H1 (cell line): ENCODE results near the gene FTCDNL1. TPM values are rescaled to one million over a fixed set of nuclear protein-coding genes. Genes with fewer than 3 reads are reported as not detected.

ENCODE experiments used
- CTCF ChIA-PET: fragments of 300-600 bp; sonication (Branson Sonifier 250); formaldehyde crosslinking; loops from one replicate; lab custom pipeline; 2021; ENCODE audit not compliant: partially characterized antibody; lab: Charles Lee
- POLR2A ChIA-PET: fragments of 300-600 bp; sonication (Branson Sonifier 250); formaldehyde crosslinking; loops from one replicate; lab custom pipeline; 2021; ENCODE audit warnings: inconsistent platforms; ENCODE audit not compliant: partially characterized antibody; lab: Charles Lee
- DNase-seq, 2 experiments: peaks; one replicate each; pipeline versions ENCODE4 v3.0.0 to v3.0.0-alpha.2; 2010 to 2022; ENCODE audit warnings: low spot score in 2 of 2, low read depth in 1 of 2, mixed read lengths in 1 of 2
- FAIRE-seq: peaks from 2 replicates; lab custom pipeline; 2011; peaks lifted over from hg19 to GRCh38; lab: Jason Lieb, UNC
- H2AFZ ChIP-seq: 2 replicates; pipeline ENCODE4 v1.8.1; 2012; ENCODE audit warnings: low read length, inconsistent platforms
- H2AK5ac ChIP-seq: 2 replicates; pipeline ENCODE4 v1.6.1; 2013; ENCODE audit warnings: low read depth, low read length
- H2BK120ac ChIP-seq: replicated peaks from 2 replicates; pipeline ENCODE3; 2013; ENCODE audit warnings: low read depth, low read length, inconsistent platforms
- H2BK12ac ChIP-seq: 2 replicates; pipeline ENCODE4 v1.6.1; 2013; ENCODE audit warnings: low read depth, low read length
- H2BK15ac ChIP-seq: 2 replicates; pipeline ENCODE4 v1.6.1; 2013; ENCODE audit warnings: low read length
- H2BK20ac ChIP-seq: 2 replicates; pipeline ENCODE4 v1.6.1; 2013; ENCODE audit warnings: low read length
- H2BK5ac ChIP-seq: 2 replicates; pipeline ENCODE4 v1.6.1; 2013; ENCODE audit warnings: low read depth, low read length
- H3K14ac ChIP-seq: 2 replicates; pipeline ENCODE4 v1.6.1; 2013; ENCODE audit warnings: inconsistent platforms; ENCODE audit not compliant: insufficient read length
- H3K18ac ChIP-seq: 2 replicates; pipeline ENCODE4 v1.6.1; 2013; ENCODE audit warnings: low read length; ENCODE audit errors: extremely low read depth
- H3K23ac ChIP-seq: 2 replicates; pipeline ENCODE4 v1.6.1; 2013; ENCODE audit warnings: inconsistent platforms; ENCODE audit not compliant: insufficient read length
- H3K23me2 ChIP-seq: 2 replicates; pipeline ENCODE4 v1.6.1; 2013; ENCODE audit warnings: low read depth, low read length
- H3K27ac ChIP-seq: 2 replicates; pipeline ENCODE4 v1.6.1; 2011; ENCODE audit warnings: low read depth, low read length, inconsistent platforms
- H3K27me3 ChIP-seq, 4 experiments: replicated peaks in 1 of 4; 1 replicate in 1 of 4; 2 replicates in 3 of 4; pipeline versions ENCODE4 v1.6.1 to v1.8.1; 2011 to 2013; ENCODE audit warnings: low read length in 3 of 4, mild to moderate bottlenecking in 3 of 4, inconsistent platforms in 2 of 4, mixed read lengths in 2 of 4, moderate library complexity in 1 of 4; ENCODE audit not compliant: control insufficient read depth in 3 of 4, insufficient read depth in 3 of 4; ENCODE audit errors: extremely low read depth in 1 of 4
- H3K36me3 ChIP-seq, 4 experiments: 2 replicates each; pipeline versions ENCODE4 v1.6.1 to v1.8.1; 2011 to 2013; ENCODE audit warnings: mild to moderate bottlenecking in 4 of 4, low read length in 3 of 4, moderate library complexity in 2 of 4, control low read depth in 1 of 4, inconsistent platforms in 1 of 4; ENCODE audit not compliant: insufficient read depth in 4 of 4, control insufficient read depth in 2 of 4
- H3K4ac ChIP-seq: replicated peaks from 2 replicates; pipeline ENCODE3; 2013; ENCODE audit warnings: low read length, low read depth, mixed read lengths, inconsistent platforms; ENCODE audit not compliant: insufficient read length
- H3K4me1 ChIP-seq, 4 experiments: replicated peaks in 1 of 4; 1 replicate in 1 of 4; 2 replicates in 3 of 4; pipeline versions ENCODE4 v1.6.1 to v1.8.1; 2011 to 2013; ENCODE audit warnings: low read length in 3 of 4, inconsistent platforms in 2 of 4, mixed read lengths in 1 of 4; ENCODE audit not compliant: insufficient read depth in 4 of 4, control insufficient read depth in 3 of 4
- H3K4me2 ChIP-seq, 2 experiments: 2 replicates each; pipeline versions ENCODE4 v1.6.1 to v1.8.1; 2011 to 2013; ENCODE audit warnings: low read depth in 2 of 2, low read length in 2 of 2, control low read depth in 1 of 2, inconsistent platforms in 1 of 2, mild to moderate bottlenecking in 1 of 2; ENCODE audit not compliant: insufficient read depth in 1 of 2
- H3K4me3 ChIP-seq, 4 experiments: fragments of 200-600, 300-600 bp in 1 of 4; sonication (generic), shearing (Covaris generic), sonication (Bioruptor Twin) in 1 of 4; 2 replicates each; pipeline versions ENCODE4 v1.5.1 to v1.8.1; 2011 to 2016; ENCODE audit warnings: low read length in 4 of 4, low read depth in 3 of 4, control low read depth in 2 of 4, inconsistent platforms in 2 of 4, mild to moderate bottlenecking in 2 of 4, mixed read lengths in 1 of 4, moderate library complexity in 1 of 4; ENCODE audit not compliant: insufficient read depth in 2 of 4; ENCODE audit errors: extremely low read depth in 1 of 4
- H3K56ac ChIP-seq: replicated peaks from 2 replicates; pipeline ENCODE3; 2013; ENCODE audit warnings: low read depth, mild to moderate bottlenecking, mixed read lengths, low read length, inconsistent platforms; ENCODE audit not compliant: insufficient read length
- H3K79me1 ChIP-seq: 2 replicates; pipeline ENCODE4 v1.6.1; 2013; ENCODE audit warnings: low read depth, low read length, control low read depth
- H3K79me2 ChIP-seq, 2 experiments: 2 replicates each; pipeline versions ENCODE4 v1.6.1 to v1.8.1; 2012 to 2013; ENCODE audit warnings: low read length in 2 of 2, mild to moderate bottlenecking in 2 of 2, inconsistent platforms in 1 of 2; ENCODE audit not compliant: insufficient read depth in 2 of 2, control insufficient read depth in 1 of 2
- H3K9ac ChIP-seq, 4 experiments: replicated peaks in 1 of 4; 1 replicate in 1 of 4; 2 replicates in 3 of 4; pipeline versions ENCODE4 v1.6.1 to v1.8.1; 2011 to 2013; ENCODE audit warnings: low read depth in 3 of 4, low read length in 3 of 4, control low read depth in 2 of 4, mild to moderate bottlenecking in 2 of 4, moderate library complexity in 2 of 4, inconsistent platforms in 1 of 4; ENCODE audit errors: extremely low read depth in 1 of 4
- H3K9me3 ChIP-seq, 2 experiments: 2 replicates each; pipeline versions ENCODE4 v1.6.1 to v1.8.1; 2012 to 2013; ENCODE audit warnings: mild to moderate bottlenecking in 2 of 2, moderate library complexity in 2 of 2, control low read depth in 1 of 2, inconsistent platforms in 1 of 2, low read depth in 1 of 2, low read length in 1 of 2, mixed read lengths in 1 of 2; ENCODE audit not compliant: insufficient read depth in 2 of 2
- H4K20me1 ChIP-seq, 2 experiments: replicated peaks in 1 of 2; 2 replicates each; pipeline versions ENCODE3 to v1.8.1; 2011 to 2013; ENCODE audit warnings: inconsistent platforms in 2 of 2, low read length in 2 of 2, mild to moderate bottlenecking in 1 of 2; ENCODE audit not compliant: insufficient read depth in 2 of 2, control insufficient read depth in 1 of 2
- H4K5ac ChIP-seq: 2 replicates; pipeline ENCODE4 v1.6.1; 2013; ENCODE audit warnings: low read length, low read depth, mixed read lengths, inconsistent platforms; ENCODE audit not compliant: insufficient read length
- H4K8ac ChIP-seq: 2 replicates; pipeline ENCODE4 v1.8.0; 2013; ENCODE audit warnings: mild to moderate bottlenecking, moderate library complexity, low read length, inconsistent platforms; ENCODE audit not compliant: insufficient read depth; ENCODE audit errors: extremely low read depth
- H4K91ac ChIP-seq: replicated peaks from 2 replicates; pipeline ENCODE3; 2013; ENCODE audit warnings: low read length, mixed read lengths, inconsistent platforms; ENCODE audit not compliant: insufficient read length
- BACH1 ChIP-seq: IDR thresholded peaks from 2 replicates; pipeline ENCODE4 v1.6.1; 2012; ENCODE audit warnings: low read length, improper control_type of control experiment
- WGBS, 2 experiments: shearing (Covaris generic) in 1 of 2; methylation state at CpG; one replicate each; pipeline versions ENCODE4 v1.1.6 to v1.1.7; 2013 to 2015; ENCODE audit warnings: low lambda C conversion rate in 2 of 2, mixed read lengths in 2 of 2, inconsistent platforms in 1 of 2, low coverage in 1 of 2, missing lambda C conversion rate in 1 of 2; ENCODE audit not compliant: insufficient replicate concordance in 2 of 2, insufficient coverage in 1 of 2, insufficient read length in 1 of 2; ENCODE audit errors: extremely low coverage in 1 of 2, missing lambda C conversion rate in 1 of 2; 5-methylcytosine and 5-hydroxymethylcytosine counted together
- polyA plus RNA-seq, 7 experiments: library from polyadenylated mRNA; depleted of rRNA in 3 of 7; stranded (reverse) in 5 of 7; unstranded in 2 of 7; fragments of >200 nt in 5 of 7; fragments of 200-250 nt in 2 of 7; gene quantifications; 1 replicate in 5 of 7; 2 replicates in 1 of 7; 4 replicates in 1 of 7; pipeline versions ENCODE4 v1.2.1 to v1.2.3, GENCODE V29; 2011 to 2013; ENCODE audit warnings: missing spikeins in 2 of 7, mixed read lengths in 2 of 7
- total RNA-seq: library from RNA; stranded (reverse); fragmentation: NEBNext Ultra II Directional; extraction: Animal tissue kit (Norgen Biotek cat#: 25700); gene quantifications from 2 replicates; pipeline ENCODE4 v1.2.1, GENCODE V29; 2021

The FTCDNL1 gene
- total and polyA plus RNA-seq, 2 of the 8 experiments (the other 6 are each of a cell fraction or from before 2014, with no cell fraction given): 0.41 to 0.97 TPM

DNA sequence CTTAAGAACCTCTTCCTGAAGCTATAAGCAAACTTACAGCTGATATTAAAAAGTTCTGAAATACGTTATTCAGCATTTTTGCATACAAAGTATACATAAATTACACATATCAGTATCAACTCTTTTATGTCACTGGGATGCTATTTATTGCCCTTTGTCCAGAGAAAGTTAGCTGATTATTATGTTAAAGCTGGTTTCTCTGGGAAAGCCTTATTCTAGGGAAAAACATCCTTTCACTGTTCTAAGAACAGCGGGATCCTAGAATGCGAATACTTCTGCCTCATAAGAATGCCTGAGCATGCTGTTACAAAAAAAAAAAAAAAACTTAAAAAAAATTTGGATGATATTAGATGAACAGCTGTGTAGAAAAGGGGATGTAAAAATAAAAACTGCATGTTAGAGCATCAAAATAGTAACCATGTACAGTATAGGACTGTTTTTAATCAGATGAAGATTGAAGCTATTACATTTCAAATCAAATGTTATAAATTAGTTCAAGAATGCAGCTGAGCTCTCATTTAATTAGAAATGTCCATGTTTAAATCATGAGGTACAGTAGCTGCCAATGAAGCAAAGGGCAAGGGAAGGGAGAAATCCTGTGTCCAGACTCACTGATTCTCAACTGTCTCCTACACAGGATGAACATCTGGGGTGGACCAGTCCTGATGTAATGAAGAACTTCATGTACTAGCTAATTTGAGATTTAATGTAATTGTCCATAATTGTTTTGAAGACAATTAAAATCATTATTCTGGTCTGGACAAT lies 8.2 kb downstream of the FTCDNL1 start:
- DNase-seq: no peak
- TF ChIP-seq BACH1: no peak

More for the DNA sequence above, 8.2 kb downstream of the FTCDNL1 start:
- Histone ChIP-seq H4K8ac (no peak overlapping the region), H4K5ac (no peak overlapping the region), H3K18ac (no peak overlapping the region), H2BK15ac (no peak overlapping the region), H3K23me2 (no peaks in the 10 kb centered on the region), H3K56ac (no peak overlapping the region), H3K27me3 (no peaks in the 10 kb centered on the region), H3K4ac (no peak overlapping the region), H3K4me3 (no peak overlapping the region; a peak in 1 of 8 replicates), H4K91ac (no peak overlapping the region), H3K36me3 (no peaks in the 10 kb centered on the region; a peak in 1 of 8 replicates), H2BK5ac (no peak overlapping the region), H3K9me3 (no peaks in the 10 kb centered on the region), H2AK5ac (no peak overlapping the region), H2AFZ (no peak overlapping the region), H3K79me2 (no peaks in the 10 kb centered on the region), H3K9ac (no peak overlapping the region), H2BK20ac (no peak overlapping the region), H3K23ac (no peak overlapping the region), H3K4me1 (peaks cover 0 to 3% (median 1%) of the 10 kb centered on the region in 4 experiments; a peak in 3 of 7 replicates), H2BK12ac (no peak overlapping the region), H3K14ac (no peak overlapping the region), H3K79me1 (no peaks in the 10 kb centered on the region), H3K4me2 (no peak overlapping the region), H3K27ac (no peak overlapping the region), H4K20me1 (no peaks in the 10 kb centered on the region), H2BK120ac (no peak overlapping the region)
- 41% methylated on average over 3 of the region's 3 CpGs; no CpG with 5 or more reads in 1 of the 2 experiments for WGBS, 2 experiments
- POLR2A ChIA-PET: no interaction called here
- CTCF ChIA-PET: interaction anchor here (0.6 to 2.1 kb wide), 12 partner anchors 10 to 138 kb away, joined by 3 to 7 read pairs (median 4); no protein-coding TSS in a partner anchor
- FAIRE-seq: no peak
